Calu3 (cell line): ENCODE measurements around the gene MYBPHL. TPM values are rescaled to one million over a fixed set of nuclear protein-coding genes. Genes with fewer than 3 reads are reported as not detected.

Experiments
- BruUV-seq: library from RNA; stranded (reverse); fragments of 400-500 nt; replicated peaks from 2 replicates; lab custom pipeline; 2021; lab: Mats Ljungman, UMichigan
- CTCF ChIA-PET: fragments of 300-600 bp; sonication (Branson Sonifier 250); formaldehyde crosslinking; loops from one replicate; lab custom pipeline; 2022; ENCODE audit warnings: antibody characterized with exemption; lab: Charles Lee
- DNase-seq: peaks from one replicate; pipeline ENCODE4 v3.0.0; 2022
- H3K27ac Mint-ChIP-seq: one replicate; pipeline ENCODE4 v1.8.0; 2022; ENCODE audit warnings: mixed read lengths; ENCODE audit not compliant: unreplicated experiment
- H3K27me3 Mint-ChIP-seq: one replicate; pipeline ENCODE4 v1.8.0; 2022; ENCODE audit warnings: mixed read lengths; ENCODE audit not compliant: unreplicated experiment
- H3K36me3 Mint-ChIP-seq: one replicate; pipeline ENCODE4 v1.8.0; 2022; ENCODE audit warnings: mild to moderate bottlenecking, moderate library complexity, mixed read lengths; ENCODE audit not compliant: insufficient read depth, unreplicated experiment
- H3K4me1 Mint-ChIP-seq: one replicate; pipeline ENCODE4 v1.8.0; 2022; ENCODE audit warnings: mild to moderate bottlenecking, low read depth, mixed read lengths; ENCODE audit not compliant: unreplicated experiment
- H3K4me3 Mint-ChIP-seq: one replicate; pipeline ENCODE4 v1.8.0; 2022; ENCODE audit warnings: mild to moderate bottlenecking, low read depth, moderate library complexity, mixed read lengths; ENCODE audit not compliant: unreplicated experiment
- H3K9me3 Mint-ChIP-seq: one replicate; pipeline ENCODE4 v1.8.0; 2022; ENCODE audit warnings: low read depth, mixed read lengths; ENCODE audit not compliant: unreplicated experiment
- intact Hi-C: fragments of 100-400 bp; cut with micrococcal nuclease; formaldehyde crosslinking; loops from one replicate; pipeline ENCODE4 v1.10.0; 2022; ENCODE audit not compliant: unreplicated experiment
- total RNA-seq: library from RNA; stranded (reverse); gene quantifications from 2 replicates; pipeline ENCODE4 v1.2.3, GENCODE V29; 2022
- TF ChIP-seq, protein P1 (sequence below): fragments of 200-600 bp; IDR thresholded peaks from one replicate; pipeline ENCODE4 v1.8.0; 2022; ENCODE audit warnings: antibody characterized with exemption; ENCODE audit not compliant: unreplicated experiment

Gene MYBPHL
- total RNA-seq, 1 experiment from 2014 or later = not detected

DNA sequence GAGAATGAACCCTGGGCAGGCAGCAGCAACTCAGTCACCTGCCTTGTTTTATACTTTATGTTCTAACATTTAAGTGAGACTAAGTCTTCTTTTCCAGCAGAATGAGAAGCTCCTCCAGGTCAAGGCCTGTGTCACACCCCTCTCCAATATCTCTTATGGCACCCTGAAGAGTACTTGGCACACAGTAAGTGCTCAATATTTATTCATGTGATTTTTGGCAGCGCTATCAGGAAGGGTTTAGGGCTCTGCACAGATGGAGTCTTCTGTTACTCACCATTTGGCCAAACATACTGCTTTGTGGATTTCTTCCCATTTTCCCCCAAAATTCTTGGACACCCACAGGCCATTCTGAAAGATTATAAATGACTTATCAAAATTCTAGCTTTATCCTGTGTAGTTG, 43.8 kb upstream of the MYBPHL start:
- TF ChIP-seq, protein P1, sequence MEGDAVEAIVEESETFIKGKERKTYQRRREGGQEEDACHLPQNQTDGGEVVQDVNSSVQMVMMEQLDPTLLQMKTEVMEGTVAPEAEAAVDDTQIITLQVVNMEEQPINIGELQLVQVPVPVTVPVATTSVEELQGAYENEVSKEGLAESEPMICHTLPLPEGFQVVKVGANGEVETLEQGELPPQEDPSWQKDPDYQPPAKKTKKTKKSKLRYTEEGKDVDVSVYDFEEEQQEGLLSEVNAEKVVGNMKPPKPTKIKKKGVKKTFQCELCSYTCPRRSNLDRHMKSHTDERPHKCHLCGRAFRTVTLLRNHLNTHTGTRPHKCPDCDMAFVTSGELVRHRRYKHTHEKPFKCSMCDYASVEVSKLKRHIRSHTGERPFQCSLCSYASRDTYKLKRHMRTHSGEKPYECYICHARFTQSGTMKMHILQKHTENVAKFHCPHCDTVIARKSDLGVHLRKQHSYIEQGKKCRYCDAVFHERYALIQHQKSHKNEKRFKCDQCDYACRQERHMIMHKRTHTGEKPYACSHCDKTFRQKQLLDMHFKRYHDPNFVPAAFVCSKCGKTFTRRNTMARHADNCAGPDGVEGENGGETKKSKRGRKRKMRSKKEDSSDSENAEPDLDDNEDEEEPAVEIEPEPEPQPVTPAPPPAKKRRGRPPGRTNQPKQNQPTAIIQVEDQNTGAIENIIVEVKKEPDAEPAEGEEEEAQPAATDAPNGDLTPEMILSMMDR = no peak
- Mint-ChIP-seq H3K27ac (no peak overlapping the region), H3K9me3 (no peaks in the 10 kb centered on the region), H3K36me3 (peaks cover 6% of the 10 kb centered on the region), H3K4me3 (no peak overlapping the region), H3K4me1 (no peaks in the 10 kb centered on the region), H3K27me3 (no peaks in the 10 kb centered on the region)
- intact Hi-C loops = no loop called here
- CTCF ChIA-PET = no interaction called here
- no peak for DNase-seq
- no TSS peak for BruUV-seq

GRCh38 chr1:109350182-109350581, 43.4 kb upstream of the MYBPHL start:
- no TSS peak for BruUV-seq
- CTCF ChIA-PET = no interaction called here
- H3K36me3 Mint-ChIP-seq = peaks cover 6% of the 10 kb centered on the region
- TF ChIP-seq, protein P1 = no peak
- H3K4me3 Mint-ChIP-seq = no peak overlapping the region
- H3K9me3 Mint-ChIP-seq = no peaks in the 10 kb centered on the region
- intact Hi-C loops = no loop called here
- no peak overlapping the region for H3K27ac Mint-ChIP-seq
- no peaks in the 10 kb centered on the region for H3K4me1 Mint-ChIP-seq
- H3K27me3 Mint-ChIP-seq = no peaks in the 10 kb centered on the region
- no peak for DNase-seq

- DNase-seq = no peak
- TF ChIP-seq, protein P1 = no peak
- Mint-ChIP-seq H3K27ac (no peak overlapping the region), H3K4me3 (no peak overlapping the region), H3K9me3 (no peaks in the 10 kb centered on the region), H3K36me3 (no peaks in the 10 kb centered on the region), H3K27me3 (no peaks in the 10 kb centered on the region), H3K4me1 (no peaks in the 10 kb centered on the region)
- intact Hi-C loops = no loop called here
- no TSS peak for BruUV-seq
- CTCF ChIA-PET = no interaction called here
Observed at GRCh38 chr1:109347511-109347910, 40.7 kb upstream of the MYBPHL start.

DNA sequence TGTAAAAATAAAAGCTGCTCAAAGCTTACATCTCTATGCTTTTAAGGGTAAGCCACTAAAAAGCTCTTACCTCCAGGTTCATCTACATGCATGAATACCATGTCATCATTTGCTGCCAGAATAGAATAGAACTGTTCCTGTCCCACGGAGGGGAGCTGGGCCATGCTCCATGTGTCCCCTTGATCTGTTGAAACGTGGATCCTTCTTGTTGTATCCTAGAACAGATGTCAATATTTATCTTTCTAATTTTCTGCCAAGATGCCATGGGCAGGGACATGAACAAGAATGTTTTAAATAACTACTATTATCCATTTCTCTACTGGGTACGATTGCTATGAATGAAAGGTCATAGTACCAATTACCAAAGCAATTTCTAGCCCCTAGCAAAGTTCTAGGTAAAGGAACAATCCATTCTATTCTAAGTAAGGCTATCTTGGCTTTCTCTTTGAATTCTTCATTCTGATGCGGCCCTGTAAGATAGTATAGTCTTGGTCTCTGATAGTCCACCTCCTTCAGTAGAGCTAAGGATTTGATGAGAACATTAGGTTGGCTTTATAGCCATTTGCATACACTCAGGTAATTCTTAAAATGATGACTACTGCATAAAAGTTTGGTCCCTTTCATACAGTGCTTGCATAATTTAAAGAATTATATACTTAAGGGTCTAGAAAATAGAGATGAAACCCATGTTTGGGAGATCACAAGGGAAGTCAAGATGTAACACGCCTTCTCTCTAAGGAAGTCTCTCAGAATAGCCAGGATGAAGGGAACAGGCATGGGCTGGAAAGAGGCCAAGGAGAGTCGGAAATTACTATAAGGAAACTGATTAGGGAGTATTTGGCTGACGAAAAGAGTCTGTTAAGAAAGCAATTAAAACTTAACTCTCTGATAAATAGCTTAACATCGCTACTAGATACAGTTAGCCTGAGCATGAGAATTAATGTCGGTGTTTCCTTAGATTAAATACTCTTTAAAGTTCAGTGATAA, 35.4 kb upstream of the MYBPHL start:
- H3K4me3 Mint-ChIP-seq = no peak overlapping the region
- no peaks in the 10 kb centered on the region for H3K9me3 Mint-ChIP-seq
- intact Hi-C loops = no loop called here
- no peaks in the 10 kb centered on the region for H3K4me1 Mint-ChIP-seq
- CTCF ChIA-PET = no interaction called here
- TF ChIP-seq, protein P1 = no peak
- H3K27me3 Mint-ChIP-seq = no peaks in the 10 kb centered on the region
- H3K36me3 Mint-ChIP-seq = peaks cover 11% of the 10 kb centered on the region
- BruUV-seq = no TSS peak
- DNase-seq = no peak
- H3K27ac Mint-ChIP-seq = no peak overlapping the region
